ENCODE data around the gene LAMA3.

LAMA3 gene

DNA sequence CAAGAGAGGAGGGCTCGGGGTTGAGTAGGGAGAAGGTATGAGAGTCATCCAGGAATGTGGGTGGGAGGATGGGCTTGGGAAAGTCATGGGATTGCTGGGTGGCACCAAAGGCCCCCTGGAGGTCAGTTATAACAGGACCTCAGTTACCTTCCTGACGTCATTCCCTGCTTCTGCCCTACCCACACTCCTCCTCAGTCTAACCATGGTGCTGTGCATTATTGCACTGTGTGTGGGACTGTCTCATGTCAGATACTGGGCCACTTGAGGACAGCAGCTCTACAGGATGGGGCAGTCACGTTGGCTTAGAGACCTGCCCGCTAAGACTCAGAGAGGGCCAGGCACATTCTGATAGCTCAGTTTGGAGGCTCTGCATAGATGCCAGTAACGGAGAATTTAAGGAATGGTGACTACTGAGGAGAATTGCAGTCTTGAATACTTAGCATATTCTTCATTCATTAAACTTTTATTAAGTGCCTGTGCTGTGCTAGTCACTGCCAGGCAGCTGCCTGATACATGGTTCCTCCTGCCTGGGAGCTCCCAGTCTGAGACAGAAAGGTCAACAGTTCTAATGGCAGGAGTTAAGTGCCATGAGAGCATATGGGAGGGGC, 90.5 kb downstream of the LAMA3 start:
- DNase-seq: no peak

DNA sequence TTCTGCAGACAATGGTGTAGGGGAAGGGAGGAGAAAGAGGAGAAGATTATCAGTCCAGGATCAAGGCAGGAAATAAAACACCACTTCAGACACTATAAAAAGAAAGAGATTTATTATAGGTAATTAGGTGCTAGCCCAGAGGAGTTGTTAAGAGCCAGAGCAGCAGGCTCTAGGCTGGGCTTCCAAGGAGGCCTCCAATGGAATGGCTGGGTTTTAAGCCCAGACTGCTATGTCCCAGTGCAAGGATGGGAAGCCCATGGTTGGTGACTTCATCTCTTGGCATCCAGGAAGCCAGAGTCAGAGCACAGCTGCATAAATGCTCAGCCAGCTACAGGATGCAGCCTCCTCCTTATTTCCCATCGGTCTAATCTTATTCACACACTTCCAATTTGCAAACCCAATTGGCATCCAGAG, 95.6 kb downstream of the LAMA3 start:
- no peak for DNase-seq

DNA sequence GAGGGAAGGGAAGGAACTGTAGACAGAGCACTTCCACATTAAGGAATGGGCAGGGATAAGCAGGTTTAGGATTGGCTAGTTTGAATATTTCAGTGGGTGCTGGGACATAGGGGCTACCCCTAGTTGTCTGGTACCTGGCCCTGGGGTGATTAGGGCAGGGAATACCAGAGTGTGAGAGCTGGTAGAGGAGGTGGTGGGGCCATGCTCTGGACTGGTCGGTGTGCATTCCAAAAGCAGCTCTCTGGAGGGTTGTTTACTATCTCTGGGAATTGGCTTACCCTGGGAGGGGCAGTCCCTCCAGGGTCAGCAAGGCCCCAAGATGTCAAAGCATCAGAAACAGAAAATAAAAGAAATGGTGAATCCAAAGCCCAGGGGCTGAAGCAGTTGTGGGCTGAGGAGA, 103.8 kb downstream of the LAMA3 start:
- DNase-seq: no peak

- DNase-seq: no peak
Observed at GRCh38 chr18:23793985-23794867, 105.0 kb downstream of the LAMA3 start.

GRCh38 chr18:23798249-23798648, 109.0 kb downstream of the LAMA3 start:
- no peak for DNase-seq

DNA sequence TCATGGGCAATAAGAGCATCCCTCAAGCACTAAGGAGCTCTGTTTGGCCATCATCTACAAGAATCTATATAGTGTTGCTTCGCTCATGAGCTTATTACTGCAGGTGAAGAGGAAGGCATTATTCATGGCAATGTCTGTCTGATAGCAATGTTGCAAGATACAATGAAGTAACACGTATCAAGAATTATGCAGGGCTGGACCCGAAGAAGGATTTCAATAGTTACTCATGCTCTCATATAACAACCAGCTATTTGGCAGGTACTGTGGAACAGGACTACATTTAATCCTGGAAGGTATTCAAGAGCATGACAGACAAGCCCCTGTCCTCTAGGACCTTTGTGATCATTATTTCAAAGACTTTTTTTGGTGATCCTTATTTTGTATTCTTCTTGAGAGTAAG, 109.6 kb downstream of the LAMA3 start:
- DNase-seq: no peak

DNA sequence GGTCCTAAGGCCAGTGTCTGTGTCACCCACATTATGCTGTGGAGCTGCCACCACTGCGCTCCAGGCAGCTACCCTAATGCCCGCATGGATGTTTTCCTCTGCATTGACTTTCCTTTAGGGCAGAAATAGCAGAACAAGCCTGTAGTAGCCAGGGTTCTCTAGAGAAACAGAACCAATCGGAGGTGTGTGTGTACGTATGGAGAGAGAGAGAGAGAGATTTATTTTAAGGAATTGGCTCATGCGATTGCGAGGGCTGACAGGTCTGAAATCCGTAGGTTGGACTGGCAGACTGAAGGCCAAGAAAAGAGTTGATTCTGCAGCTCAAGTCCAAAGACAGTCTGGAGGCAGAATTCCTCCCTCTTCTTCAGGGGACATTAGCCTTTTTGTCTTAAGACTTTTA, 110.3 kb downstream of the LAMA3 start:
- no peak for DNase-seq

- no peak for DNase-seq
Observed at GRCh38 chr18:23800902-23801301, 111.6 kb downstream of the LAMA3 start.

DNA sequence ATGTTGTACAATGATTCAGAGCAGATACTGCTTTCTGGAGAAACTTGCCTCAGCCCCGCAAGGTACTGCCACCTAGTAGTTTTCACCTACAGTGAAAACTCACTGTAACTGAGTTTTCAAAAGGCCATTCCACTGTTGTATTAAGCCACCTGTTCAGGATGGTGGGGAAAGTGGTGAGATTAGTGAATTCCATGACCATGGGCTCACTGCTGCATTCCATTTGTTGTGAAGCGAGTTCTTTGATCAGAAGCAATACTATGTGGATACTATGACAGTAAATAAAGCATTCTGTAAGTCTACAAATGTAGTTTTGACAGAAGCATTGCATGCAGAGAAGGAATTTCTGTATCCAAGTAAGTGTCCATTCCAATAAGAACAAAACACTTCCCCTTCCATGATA, 113.6 kb downstream of the LAMA3 start:
- no peak for DNase-seq

DNA sequence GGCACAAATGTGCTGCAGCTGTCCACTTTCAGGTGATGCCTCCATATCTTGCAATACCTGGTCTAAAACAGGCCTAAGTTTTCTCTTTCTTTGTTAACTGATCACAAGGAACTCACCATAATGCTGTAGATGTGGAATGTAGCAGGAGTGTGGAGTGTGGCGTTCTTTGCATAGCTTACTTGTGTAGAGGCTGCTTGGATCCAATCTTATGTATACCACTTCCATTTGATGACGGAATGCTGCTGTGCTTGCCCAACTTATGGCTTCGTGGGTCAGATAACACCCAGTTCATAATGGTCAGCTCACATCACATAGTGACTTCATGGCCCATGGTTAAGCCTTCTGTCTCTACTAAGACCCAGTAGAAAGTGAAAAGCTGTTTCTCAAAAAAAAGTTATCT, 114.5 kb downstream of the LAMA3 start:
- DNase-seq: no peak

DNA sequence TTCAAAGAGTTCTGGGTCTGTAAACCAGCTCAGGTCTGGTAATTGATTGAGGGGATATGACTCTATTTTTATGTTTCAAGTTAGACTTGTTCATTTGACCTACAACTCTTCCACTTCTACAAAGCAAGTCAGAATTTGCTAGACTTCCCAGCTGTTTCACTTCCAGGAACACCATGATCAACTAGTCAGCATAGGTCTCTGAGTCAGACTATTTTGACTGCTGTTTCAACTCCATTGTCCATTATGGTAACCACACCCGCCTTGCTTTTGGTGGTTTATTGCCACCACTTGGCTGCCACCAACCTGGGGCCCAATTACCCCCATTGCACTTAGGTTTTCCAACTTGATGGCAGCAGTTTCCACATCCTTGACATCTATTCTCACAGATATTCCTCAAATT, 116.6 kb downstream of the LAMA3 start:
- DNase-seq: no peak

DNA sequence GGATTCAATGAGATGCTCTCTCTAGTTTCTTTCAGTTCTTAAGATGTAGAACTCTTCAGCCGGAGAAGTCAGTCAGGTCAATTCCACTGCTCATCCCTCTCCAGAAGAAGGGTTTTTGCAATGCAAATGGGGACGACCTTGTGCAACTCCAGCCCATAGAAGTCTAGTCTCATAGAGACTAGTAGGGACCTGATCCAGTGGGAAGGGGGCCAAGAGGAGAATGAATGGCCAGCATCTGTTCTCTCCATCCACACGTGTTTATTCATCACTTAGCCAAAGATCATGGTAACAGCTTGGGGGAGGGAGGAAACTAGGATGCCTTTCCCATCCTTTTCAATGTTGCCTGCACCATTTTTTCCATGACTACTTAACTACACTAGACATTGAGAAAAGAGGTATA, 120.2 kb downstream of the LAMA3 start:
- DNase-seq: no peak

DNA sequence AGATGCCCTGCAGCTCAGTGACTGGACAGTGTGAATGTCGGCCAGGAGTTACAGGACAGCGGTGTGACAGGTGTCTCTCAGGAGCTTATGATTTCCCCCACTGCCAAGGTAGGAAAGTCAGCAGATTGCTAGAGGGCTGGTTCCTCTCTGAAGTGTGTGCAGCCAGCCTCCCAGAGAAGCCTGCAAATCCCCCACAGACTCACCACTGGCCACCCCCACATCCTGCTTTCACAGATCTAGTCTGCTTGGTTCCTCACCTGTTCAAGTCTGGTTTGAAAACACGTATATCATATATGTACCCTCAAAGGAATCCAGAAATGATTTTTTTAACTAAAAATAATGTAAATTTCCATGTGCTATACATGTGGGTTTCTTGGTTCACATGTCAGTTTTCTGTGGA, 121.1 kb downstream of the LAMA3 start:
- no peak for DNase-seq

DNA sequence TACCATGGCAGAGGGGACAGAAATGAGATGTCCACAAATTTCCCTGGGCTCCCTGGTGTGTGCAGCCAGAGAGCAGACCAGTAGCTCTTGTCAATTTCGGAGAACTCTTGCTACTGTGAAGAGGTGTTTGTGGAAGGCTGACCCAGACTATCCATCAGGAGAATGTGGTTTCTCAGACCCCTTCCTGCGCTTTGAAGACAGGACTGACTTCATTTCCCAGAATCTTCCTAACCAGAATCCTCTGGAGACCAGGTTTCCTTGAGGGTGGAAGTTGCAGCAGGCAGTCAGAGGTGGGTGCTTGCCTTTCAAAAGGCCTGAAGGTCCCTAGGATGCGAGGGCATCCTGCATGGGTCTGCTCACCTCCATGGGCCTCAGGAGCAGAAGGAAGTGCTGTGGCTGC, 121.9 kb downstream of the LAMA3 start:
- DNase-seq: no peak

DNA sequence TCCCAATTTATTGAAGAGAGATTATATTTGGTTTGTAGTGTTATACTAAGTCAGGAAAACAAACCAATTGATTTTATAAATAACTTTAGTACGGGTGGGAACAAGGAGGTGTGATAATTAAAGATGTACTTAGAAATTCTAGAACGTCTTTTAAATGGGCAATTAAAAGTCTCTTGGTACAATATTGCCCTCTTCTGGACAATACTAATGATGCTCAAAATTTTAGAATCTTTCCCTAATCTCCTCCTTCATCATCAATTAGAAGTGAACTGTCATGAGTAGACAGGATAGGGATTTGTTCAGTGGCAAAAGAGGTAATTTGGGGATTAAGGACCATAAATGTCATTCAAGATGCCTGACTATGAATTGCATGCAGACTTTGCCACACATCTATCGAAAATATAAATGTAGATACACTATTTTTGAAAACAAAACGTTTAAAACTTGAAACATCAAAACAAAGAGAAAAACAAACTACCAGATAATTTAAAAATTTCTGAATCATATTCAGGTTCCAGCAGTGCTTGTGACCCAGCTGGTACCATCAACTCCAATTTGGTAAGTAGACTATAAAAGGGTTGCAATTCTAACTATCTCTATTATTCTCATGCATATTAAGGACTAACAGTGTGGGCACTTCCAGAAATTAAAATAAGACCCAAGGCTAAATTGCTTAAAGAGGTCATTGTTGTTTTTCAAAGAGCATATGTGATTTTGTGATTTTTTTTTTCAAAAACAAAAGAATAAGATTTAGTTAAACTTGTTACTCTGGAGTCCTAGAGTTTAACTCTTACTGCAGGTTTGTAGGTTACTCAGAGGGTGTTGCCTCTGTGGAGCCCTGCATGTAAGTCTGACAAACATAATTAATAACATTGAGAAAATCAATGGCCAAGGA, 123.5 kb downstream of the LAMA3 start:
- no peak for DNase-seq

DNA sequence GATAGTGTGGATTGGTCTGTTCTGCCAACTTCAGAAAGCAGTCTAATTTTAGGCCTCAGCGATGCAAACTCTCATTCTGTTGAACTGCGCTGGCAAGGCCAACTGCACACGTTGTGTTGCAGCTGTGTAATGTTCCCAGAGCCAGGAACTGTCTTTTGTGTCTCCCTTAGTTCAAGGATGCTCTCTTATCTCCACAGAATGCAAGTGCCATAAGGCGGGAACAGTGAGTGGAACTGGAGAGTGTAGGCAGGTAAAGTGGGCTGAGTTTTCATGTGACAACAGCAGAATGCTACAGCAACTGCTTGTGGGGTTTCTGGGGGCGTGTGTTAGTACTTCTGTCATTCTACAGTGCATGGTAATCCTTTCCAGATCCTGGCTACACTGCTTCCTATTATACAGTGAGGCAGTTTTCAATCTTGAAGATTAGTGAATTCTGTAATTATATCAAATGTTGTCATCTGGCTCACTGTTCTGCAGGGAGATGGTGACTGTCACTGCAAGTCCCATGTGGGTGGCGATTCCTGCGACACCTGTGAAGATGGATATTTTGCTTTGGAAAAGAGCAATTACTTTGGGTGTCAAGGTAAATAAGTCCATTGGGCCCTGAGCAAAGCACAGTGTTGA, 125.8 kb downstream of the LAMA3 start:
- no peak for DNase-seq

DNA sequence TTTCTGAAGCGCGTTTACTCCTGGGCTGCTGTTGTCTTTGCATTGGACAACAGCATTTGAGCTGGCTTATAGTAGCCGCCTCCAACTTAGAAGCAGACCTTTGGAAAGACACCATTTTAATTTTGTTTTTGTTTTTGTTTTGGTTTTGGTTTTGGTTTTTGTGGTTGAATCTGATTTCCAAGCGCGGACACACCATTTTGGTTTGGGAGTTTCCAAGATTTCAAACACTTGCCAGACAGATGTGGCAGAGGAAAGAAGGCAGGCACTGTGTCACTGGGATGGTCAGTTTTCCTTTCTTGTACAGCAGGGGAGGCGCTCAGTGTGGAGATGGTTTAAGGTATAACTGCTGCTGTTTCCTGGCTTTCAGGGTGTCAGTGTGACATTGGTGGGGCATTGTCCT, 126.8 kb downstream of the LAMA3 start:
- no peak for DNase-seq

GRCh38 chr18:23816740-23817139, 127.5 kb downstream of the LAMA3 start:
- no peak for DNase-seq

DNA sequence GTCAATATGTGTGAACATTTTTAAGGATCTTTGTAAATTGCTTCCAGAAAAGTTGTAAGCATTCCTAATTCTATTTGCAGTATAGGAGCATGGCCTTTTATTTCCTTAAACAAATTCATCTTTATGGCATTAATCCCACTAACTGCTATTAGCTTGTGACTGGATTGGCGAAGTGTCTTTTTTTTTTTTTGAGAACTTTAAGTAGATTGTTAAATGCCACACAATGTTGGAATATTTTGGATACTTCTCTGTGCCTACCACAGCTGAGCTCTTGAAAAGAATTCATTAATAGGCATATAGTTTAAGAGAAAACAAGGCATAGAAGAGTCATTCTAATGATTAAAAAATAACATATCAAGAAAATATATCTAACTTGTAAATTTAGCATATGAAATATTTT, 129.7 kb downstream of the LAMA3 start:
- DNase-seq: no peak

- DNase-seq: no peak
Observed at GRCh38 chr18:23822590-23823385, 133.5 kb downstream of the LAMA3 start.

- DNase-seq: no peak
Observed at GRCh38 chr18:23824240-23824639, 135.0 kb downstream of the LAMA3 start.

DNA sequence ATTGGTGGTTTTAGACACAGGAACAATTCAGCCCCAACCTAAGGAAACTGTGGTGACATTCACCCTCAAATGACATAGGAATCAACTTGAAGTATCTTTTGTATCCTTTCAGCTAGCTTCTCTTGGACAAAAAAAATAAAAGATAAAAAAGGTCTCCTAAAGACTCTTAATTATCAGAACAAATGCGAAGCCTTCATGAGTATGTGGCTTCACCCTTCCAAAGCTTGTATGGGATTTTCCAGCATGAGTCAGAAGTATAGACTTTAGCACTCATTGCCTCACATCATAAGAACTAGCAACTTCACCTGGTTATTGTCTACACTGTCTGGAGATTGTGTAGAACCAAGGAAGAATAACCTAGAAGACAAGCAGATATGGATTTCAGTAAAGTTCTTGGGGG, 135.4 kb downstream of the LAMA3 start:
- no peak for DNase-seq
